Fibroblast of mammary gland (primary cell): ENCODE measurements around the gene SPON2.

Experiments
- DNase-seq: peaks from one replicate; pipeline ENCODE4 v3.0.0-alpha.2; 2010; ENCODE audit warnings: low read depth
- H3K4me3 ChIP-seq: 2 replicates; pipeline ENCODE4 v1.5.1; 2011; ENCODE audit warnings: low read depth, mild to moderate bottlenecking, low read length, moderate library complexity; ENCODE audit not compliant: control insufficient read depth
- TF ChIP-seq, protein P1 (sequence below): conservative IDR thresholded peaks from 2 replicates; pipeline ENCODE4 v1.5.1; 2011; ENCODE audit warnings: low read depth, low read length, inconsistent platforms; ENCODE audit not compliant: control insufficient read depth, insufficient read depth

SPON2 gene

DNA sequence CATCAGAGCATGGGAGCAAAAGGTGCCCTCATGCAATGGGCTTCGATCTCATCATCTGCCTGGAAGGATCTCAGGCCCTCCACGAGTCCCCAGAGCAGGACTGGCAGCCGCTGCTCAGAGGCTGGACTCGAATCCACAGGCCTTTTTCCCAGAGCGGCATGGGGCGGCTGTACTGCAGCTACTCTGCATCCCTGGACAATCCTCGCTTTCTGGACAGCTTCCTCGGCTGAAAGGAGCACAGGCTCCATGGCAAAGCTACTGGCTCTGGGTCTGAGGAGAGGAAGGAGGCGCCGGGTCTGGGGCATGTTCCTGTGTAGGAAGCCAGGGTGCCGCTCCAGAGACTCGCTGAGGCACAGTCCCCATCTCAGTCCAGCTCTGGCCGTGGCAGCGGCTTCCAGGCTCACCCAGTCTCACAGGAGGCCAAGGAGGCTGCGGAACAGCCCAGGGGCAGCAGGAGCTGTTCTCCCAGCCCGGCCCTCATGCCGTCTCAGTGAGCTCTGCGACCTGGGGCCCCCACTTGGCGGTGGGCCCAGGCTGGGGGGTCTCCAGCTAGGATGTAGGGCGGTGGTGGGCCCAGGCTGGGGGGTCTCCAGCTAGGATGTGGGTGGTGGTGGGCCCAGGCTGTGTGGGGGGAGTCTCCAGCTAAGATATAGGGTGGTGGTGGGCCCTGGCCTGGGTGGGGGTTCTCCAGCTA lies 2.7 kb upstream of the SPON2 start:
- TF ChIP-seq, protein P1, sequence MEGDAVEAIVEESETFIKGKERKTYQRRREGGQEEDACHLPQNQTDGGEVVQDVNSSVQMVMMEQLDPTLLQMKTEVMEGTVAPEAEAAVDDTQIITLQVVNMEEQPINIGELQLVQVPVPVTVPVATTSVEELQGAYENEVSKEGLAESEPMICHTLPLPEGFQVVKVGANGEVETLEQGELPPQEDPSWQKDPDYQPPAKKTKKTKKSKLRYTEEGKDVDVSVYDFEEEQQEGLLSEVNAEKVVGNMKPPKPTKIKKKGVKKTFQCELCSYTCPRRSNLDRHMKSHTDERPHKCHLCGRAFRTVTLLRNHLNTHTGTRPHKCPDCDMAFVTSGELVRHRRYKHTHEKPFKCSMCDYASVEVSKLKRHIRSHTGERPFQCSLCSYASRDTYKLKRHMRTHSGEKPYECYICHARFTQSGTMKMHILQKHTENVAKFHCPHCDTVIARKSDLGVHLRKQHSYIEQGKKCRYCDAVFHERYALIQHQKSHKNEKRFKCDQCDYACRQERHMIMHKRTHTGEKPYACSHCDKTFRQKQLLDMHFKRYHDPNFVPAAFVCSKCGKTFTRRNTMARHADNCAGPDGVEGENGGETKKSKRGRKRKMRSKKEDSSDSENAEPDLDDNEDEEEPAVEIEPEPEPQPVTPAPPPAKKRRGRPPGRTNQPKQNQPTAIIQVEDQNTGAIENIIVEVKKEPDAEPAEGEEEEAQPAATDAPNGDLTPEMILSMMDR = no peak
- H3K4me3 ChIP-seq = no peak overlapping the region
- no peak for DNase-seq

DNA sequence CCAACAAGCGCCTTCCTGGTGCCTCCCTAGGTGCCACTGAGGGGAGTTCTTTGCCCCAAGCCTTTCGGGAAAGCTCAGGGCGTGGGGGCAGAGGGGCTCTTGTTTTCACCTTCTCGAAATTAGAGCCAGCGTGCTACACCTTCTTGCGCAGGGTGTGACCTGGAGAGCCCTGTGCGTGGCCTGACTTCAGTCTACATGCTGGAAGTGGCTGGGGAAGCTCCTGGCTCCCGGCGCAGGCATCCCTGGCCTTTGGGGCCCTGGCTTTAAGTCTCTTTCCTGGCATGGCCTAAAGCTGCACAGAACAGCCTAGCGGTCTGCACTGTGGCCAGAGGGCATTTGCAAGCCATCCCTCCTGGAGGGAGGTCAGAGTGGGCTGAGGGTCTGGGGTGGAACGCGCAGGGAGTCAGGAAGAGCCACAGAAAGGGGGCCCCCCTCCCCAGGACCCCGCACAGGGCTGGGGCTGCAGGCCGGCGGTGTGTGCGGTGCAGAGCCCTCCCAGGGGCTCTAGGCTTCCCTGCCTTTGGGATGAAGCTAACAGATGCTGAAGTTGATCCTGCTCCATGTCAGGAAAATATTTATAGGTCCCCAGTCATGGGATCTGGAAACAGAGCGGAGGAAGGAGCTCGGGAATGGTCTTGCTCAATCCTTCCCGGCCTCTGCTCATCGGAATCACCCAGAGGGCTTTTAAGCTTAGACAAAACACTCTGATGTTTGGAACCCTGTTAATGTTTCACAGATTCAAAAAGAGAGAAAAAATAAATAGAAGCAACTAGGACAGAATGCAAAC lies 781 bp upstream of the SPON2 start:
- TF ChIP-seq, protein P1 = no peak
- peak overlapping the region; percentile 26 for H3K4me3 ChIP-seq
- DNase-seq = peak; percentile 93

DNA sequence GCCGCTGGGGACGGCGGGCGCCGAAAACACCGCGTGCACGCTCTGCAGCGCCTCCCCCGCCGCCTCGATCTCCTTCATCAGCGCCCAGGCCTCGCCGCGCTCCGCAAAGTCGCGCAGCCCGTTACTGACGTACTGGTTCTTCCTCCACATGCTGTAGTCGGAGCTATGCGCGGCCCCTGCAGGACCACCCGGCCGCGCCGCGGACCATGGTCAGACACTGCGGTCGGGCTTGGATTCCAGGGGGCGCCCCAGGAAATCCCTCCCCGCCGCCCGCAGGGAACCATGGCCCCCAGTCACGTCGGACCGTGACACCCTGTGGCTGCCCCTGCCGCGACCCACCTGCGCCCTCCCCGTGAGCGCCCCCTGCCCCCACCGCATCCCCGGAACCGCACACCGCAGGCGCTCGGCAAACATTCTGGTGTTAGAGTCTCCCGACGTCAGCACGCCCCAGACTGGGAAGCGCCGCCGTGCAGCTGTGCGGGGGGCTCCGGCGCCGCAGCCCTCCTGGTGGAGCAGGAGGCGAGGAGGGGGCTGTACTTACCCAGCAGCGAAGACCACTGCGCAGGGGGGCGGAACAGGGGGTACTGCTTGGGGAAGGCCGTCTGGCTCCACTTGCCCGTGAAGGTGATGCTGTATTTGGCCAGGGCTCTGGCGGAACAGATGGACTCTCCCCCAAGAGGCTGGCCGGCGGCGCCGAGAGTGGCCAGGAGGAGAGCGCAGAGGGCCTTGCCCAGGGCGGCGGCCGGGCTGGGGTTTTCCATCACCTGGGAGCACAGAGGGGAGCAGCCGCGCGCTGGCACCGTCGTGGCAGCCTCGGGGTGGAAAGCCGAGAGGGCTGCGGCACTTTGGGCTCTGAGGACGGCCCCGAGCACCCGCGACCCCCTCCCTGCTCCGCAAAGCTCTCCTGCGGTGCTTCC lies 814 bp downstream of the SPON2 start:
- peak overlapping the region; percentile 80 for H3K4me3 ChIP-seq
- DNase-seq = no peak
- TF ChIP-seq, protein P1 = no peak

DNA sequence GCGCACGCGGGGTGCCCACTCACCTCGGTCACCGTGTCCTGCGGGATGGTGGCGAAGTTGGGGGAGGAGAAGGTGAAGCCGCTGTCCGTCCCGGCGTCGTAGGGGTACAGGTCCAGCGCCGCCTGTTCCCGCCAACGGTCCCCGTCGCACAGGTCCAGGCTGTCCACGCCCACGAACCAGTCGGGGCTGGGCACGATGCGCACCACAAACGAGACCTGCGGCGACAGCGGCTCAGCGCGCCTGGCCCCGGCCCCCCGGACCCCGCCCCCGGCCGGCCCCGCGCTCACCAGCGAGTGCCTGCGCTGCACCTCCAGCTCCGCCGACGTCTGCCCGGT lies 1.4 kb downstream of the SPON2 start:
- H3K4me3 ChIP-seq = peak overlapping the region; percentile 80
- DNase-seq = no peak
- TF ChIP-seq, protein P1 = no peak

DNA sequence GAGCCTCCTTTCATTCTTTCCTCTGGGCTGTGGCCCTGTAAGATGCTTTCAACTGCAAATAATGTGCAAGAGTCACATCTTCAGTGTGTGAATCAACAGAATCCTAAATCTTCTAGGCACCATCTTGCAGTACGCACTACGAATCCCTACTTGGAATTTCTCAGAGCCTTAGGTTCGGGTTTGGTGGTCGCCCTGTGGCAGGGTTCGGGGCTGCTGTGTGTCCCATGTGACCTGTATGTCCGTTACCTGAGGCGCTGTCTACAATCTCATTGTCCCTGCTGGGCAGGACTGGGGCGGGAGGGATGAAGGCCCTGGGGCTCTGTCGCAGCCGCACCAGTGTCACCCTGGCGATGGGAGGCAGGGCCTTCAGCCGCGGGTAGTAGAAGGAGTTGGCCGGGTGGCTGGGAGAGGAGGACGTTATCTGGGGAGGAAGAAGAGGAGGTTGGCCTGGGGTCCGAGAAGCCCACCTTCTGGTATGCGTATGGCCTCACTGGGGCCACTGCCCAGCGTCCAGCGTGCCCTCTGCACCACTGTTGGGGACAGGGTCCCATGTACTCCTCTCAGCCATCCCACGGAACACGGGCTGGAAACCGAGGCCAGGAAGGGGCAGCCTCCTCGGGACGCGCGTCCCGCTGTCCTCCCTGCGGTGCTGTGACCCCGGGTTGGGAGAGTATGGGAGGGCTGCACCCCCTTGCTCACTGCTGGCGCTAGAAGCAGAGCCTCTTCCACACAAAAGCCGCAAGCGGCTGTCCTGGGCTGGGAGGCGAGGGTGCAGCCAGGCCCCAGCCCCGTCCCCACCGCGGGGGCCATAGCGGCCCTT lies 2.0 kb downstream of the SPON2 start:
- DNase-seq = no peak
- TF ChIP-seq, protein P1 = no peak
- H3K4me3 ChIP-seq = peak overlapping the region; percentile 80

DNA sequence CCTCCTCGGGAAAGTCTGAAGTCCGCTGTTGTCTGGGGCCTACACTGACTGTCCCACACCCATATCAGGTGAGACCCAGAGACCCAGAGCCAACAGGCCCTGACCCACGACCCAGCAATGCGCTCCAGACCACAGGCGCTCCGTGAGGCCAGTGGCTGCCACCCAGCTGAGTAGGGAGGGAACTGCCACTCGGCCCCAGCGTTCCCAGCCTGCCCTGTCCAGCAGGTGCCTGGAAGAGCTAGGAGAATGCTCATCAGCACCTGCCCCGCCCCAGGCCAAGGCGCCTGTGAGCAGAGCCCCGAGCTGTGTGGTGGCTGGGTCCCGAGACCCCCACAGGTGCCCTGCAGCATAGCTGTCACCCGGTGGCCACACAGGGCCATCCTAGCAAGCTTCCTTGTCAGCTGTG lies 2.7 kb downstream of the SPON2 start:
- H3K4me3 ChIP-seq = peak overlapping the region; percentile 6
- no peak for DNase-seq
- TF ChIP-seq, protein P1 = no peak
